Suppressor macrophage treated with lipopolysaccharide for 4 hours (primary cell): ENCODE data around the gene UPK3B.
"Not testable (repeated sequence)": the region's sequence is repeated elsewhere in the genome, so short reads cannot be mapped to it uniquely, and the experiment has no call there.

Experiments used
- DNase-seq: peaks from one replicate; pipeline ENCODE4 v3.0.0-alpha.2; 2020

The UPK3B gene

GRCh38 chr7:76492139-76492538 lies 18.2 kb upstream of the UPK3B start:
- DNase-seq, result not testable (repeated sequence)

DNA sequence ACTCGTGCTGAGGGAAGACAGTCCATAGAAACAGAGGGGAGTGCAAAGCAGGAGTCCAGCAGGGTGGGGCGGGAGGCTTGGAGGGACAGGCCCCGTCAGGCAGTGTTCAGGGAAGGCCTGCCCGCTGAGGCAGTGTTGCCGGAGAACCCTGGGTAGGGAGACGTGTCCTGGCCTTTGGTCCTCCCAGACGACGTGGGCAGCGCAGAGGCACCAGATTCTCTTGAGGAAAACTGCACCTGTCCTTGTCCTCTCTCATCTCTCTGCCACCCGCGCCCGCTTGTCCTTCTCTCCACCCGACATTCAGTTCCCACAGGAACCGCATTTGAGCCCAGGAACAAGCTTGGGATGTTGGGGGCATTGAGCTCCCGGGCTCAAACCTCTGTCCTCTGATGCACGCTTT lies 14.6 kb upstream of the UPK3B start:
- DNase-seq, result not testable (repeated sequence)

DNA sequence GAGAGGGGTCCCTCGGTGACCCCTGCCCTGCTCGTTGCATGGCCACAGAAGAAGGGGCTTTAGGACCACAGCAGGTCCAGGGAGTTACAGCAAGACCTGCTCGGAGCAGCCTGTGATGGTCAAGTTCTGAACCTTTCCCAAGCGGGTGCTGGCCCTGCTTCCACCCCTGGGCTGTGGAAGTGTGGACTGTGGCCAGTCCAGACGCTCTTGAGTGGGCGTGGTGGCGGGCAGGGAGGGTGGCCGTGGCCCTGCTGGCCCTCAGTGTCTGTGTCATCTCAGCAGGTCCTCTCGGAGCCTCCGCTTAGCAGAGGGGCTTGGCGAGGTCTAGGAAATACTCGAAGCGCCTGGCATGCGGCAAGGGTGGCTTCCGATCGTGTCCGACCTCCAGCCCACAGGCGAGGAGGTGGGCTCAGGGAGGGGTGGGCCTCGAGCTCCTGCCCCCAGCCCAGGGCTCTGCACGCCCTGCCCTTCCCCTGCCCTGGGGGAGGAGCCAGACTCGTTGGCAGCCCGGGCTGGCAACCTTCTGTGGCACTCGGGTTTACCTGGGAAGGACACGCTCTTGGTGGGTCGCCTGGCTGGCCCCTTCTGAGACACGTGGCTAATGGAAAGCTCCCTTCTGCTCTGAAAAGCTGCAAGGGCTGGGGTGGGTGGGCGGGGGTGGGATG lies 12.3 kb upstream of the UPK3B start:
- DNase-seq, result not testable (repeated sequence)

DNA sequence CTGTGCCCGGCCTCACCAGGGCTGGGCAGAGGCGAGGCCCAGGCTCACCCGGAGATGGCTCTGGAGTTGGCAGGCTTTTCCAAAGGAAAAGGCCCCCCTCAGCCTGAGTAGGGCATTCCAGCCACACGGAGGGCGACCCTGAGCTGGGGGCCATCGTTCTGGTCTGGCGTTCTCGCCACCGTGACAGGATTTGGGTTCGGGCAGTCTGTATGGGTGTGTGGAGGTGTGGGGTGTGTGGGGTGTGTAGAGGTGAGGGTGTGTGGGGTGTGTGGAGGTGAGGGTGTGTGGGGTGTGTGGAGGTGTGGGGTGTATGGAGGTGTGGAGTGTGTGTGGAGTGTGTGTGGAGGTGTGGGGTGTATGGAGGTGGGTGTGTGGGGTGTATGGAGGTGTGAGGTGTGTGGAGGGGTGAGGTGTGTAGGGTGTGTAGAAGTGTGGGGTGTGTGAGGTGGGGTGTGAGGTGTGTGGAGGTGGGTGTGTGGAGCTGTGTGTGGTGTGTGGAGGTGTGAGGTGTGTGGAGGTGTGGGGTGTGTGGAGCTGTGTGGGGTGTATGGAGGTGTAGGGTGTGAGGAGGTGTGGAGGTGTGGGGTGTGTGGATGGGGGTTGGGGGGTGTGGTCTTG lies 11.7 kb upstream of the UPK3B start:
- DNase-seq, result not testable (repeated sequence)

GRCh38 chr7:76499201-76499923 lies 11.0 kb upstream of the UPK3B start:
- not testable (repeated sequence) for DNase-seq

- DNase-seq, result not testable (repeated sequence)
These were observed 10.5 kb upstream of the UPK3B start for GRCh38 chr7:76499924-76500241.

GRCh38 chr7:76502224-76502623 lies 8.1 kb upstream of the UPK3B start:
- DNase-seq, result not testable (repeated sequence)

DNA sequence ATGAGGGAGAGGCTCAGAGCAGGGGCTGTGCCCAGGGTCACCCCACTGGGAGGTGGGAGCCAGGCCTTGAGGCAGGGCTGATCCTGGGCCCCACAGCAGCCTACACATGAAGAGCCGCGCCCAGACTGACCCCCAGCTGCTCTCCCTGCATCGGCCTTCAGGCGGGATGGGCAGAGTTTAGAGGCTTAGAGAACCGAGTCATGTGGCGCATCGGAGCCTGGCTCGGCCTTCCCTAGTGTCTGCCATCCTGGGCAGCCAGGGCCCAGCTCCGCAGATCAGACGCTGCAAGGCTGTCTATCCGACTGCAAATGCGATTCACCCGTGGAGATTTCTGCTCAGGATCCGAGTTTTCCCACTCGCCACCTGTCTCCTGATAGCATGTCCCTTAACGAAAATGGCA lies 7.5 kb upstream of the UPK3B start:
- DNase-seq, result not testable (repeated sequence)

- not testable (repeated sequence) for DNase-seq
These were observed 7.1 kb upstream of the UPK3B start for GRCh38 chr7:76503244-76503643.

DNA sequence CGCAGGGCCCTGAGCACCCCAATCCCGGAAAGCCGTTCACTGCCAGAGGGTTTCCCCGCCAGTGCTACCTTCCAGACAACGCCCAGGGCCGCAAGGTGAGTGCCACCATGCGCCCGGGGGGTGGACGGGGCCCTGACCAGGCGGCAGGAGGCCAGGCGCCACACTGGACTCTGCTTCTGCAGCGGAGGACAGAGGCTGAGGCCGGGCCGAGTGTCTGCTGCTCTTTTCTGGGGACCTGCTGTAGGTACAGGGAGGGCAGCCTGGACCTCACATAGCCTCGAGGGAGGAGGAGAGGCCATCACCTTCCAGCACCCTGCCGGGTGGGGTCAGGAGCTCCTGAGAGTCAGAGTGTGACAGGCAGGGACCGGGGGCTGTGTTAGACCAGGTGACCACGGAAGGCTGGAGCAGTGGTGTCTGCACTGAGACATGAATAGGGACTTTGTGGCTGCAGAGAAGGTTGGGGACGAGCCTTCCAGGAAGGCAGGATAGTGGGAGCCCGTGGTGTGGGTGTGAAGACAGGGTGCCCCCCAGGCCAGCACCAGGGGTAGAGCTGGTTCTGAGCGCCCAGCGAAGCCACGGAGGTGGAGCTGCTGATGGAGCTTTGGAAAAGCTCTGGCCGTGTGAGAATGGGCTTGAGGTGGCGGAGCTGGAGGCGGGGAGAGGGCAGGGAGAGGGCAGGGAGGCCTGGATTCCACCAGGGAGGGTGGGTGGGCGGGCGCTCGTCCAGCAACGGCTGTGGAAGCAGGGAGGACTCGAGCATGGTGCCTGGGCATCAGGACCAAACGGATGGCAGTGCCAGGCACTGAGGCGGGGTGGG lies 5.8 kb upstream of the UPK3B start:
- DNase-seq, result not testable (repeated sequence)

DNA sequence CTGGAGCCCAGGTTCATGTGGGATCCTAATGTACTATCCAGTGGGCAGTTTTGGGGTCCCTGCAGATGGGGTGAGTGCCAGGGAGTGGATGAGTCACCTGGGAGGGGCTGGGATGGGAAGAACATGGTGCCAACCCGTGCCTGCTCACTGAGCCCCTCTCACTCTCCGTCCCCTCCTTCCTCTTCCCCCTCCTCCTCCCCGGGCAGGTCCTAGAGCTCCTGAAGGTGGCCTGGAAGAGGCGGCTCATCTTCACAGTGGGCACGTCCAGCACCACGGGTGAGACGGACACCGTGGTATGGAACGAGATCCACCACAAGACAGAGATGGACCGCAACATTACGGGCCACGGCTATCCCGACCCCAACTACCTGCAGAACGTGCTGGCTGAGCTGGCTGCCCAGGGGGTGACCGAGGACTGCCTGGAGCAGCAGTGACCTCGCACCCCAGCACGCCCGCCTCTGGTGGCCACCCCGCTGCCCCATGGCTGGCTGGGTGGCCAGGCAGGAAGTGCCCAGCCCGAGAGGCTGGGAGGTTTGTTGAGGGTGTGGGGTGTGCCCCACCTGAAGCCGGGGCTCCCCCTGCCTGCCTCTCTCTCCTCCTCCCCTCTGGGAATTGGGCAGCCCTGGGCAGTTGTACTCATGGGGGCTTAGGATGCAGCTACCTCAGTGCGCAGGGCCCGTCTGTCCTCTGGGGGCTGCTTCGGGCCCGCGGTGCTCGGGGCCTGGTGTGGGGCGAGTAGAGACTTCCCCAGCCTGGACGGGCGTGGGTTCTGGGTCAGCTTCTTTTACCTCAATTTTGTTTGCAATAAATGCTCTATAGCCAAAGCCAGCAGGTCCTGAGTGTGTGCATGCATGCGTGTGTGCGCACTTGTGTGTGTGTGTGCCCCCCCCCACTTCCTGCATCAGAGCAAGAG lies 4.9 kb upstream of the UPK3B start:
- DNase-seq, result no peak

DNA sequence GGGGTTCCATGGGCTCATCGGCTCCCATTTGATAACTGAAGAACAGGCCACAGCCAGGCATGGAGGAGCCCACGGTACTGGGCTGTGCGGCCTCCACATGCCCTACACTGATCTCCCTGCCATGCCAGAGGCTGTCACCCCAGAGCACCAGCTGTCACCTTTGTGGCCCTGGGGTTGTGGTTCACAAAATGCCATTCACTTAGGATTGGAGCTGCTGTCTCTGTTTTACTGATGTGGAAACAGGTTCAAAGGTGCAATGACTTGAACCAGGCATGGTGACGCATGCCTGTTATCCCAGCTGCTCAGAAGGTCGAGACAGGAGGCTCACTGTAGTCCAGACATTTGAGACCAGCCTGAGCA lies 4.3 kb upstream of the UPK3B start:
- no peak for DNase-seq

- DNase-seq, result not testable (repeated sequence)
These were observed 3.7 kb upstream of the UPK3B start for GRCh38 chr7:76506643-76507042.

DNA sequence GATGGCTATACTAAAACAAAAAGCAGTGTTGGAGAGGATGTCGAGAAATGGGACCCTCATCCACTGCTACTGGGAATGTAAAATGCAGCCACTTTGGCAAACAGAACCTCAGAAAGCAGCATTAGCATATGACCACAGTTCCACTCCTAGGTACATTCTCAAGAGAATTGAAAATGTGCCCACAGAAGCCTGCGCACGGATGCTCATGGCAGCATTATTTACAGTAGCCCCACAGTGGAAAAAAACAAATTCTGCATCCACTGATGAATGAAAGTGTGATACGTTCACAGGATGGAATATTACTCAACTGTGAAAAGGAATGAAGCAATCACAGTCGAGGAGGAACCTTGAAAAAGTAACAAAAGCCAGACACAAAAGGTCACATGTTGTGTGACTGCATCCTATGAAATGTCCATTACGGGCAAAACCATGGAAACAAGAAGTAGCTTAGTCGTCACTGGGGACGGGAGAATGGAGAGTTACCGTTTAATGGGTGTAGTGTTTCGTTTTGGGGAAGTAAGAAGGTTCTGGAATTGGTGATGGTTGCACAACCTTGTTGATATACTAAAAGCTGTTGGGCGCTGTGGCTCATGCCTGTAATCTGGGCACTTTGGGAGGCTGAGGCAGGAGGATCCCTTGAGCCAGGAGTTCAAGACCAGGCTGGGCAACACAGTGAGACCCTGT lies 2.5 kb upstream of the UPK3B start:
- DNase-seq, result peak; percentile 98

- DNase-seq, result not testable (repeated sequence)
These were observed 1.0 kb downstream of the UPK3B start for GRCh38 chr7:76511200-76511910.

GRCh38 chr7:76511911-76512885 lies 1.8 kb downstream of the UPK3B start:
- DNase-seq, result not testable (repeated sequence)

DNA sequence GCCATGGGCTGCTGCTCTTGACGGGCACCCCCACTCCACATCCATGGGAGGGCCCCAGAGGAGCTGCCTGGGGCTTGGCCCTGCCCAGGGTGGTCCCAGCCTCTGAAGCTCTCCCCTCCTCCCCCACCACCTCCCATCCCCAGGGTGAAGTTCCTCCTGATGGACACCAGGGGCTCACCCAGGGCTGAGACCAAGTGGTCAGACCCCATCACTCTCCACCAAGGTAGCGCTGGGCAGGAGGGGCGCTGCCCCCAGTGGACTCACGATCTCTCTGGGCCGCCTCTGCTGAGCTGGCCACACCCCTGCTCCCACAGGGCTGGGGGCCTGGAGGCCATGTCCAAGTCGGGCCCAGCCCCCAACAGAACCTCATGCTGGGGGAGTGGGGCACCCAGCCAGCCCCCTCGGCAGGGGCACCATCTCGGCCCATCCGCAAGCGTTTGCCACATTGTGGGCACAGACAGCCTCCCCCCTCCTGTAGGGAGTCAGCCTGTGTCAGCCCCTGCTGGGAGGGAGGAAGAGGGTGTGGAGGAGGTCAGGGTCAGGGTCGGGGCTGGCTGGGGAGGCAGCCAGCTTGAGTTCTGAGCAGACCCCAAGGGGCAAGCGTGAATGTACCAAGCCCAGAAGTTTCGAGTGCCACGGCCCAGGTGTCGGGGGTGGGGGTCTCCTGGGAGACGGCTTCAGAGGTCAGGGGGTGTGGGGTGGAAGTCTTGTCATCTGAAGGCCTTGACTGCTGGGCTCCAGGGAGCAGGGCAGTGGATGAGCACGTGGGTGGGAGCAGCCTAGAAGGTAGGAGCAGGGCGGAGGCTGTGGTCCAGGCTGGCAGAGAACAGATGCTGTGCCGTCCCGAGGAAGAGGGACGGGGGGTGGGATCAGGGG lies 2.8 kb downstream of the UPK3B start:
- no peak for DNase-seq
